CD4-positive, alpha-beta memory T cell (primary cell): Measurements from ENCODE around the gene PLBD2. TPM values are rescaled to one million over a fixed set of nuclear protein-coding genes. Genes with fewer than 3 reads are reported as not detected.

Experiments
- CTCF ChIA-PET: fragments of 350-600 bp; sonication (Branson Sonifier 250); formaldehyde crosslinking; loops from one replicate; lab custom pipeline; 2021; ENCODE audit warnings: inconsistent platforms; ENCODE audit not compliant: partially characterized antibody; lab: Charles Lee
- POLR2A ChIA-PET: fragments of 350-600 bp; sonication (Branson Sonifier 250); formaldehyde crosslinking; loops from one replicate; lab custom pipeline; 2021; ENCODE audit not compliant: partially characterized antibody; lab: Charles Lee
- DNase-seq, 5 donors: peaks; one replicate each; pipeline versions ENCODE4 v3.0.0 to v3.0.0-alpha.2; 2020 to 2022; ENCODE audit warnings: mixed read lengths in 1 of 5
- H3K27ac ChIP-seq: one replicate; pipeline ENCODE4 v1.7.0; 2013; ENCODE audit warnings: low read depth, low read length
- H3K27me3 ChIP-seq: 2 replicates; pipeline ENCODE4 v1.7.0; 2013; ENCODE audit warnings: mild to moderate bottlenecking, low read length, moderate library complexity; ENCODE audit not compliant: insufficient read depth
- H3K36me3 ChIP-seq: 2 replicates; pipeline ENCODE4 v1.7.0; 2013; ENCODE audit warnings: mild to moderate bottlenecking, low read length, moderate library complexity; ENCODE audit not compliant: insufficient read depth
- H3K4me1 ChIP-seq: 2 replicates; pipeline ENCODE4 v1.7.0; 2013; ENCODE audit warnings: mild to moderate bottlenecking, low read length, moderate library complexity; ENCODE audit not compliant: insufficient read depth
- H3K4me3 ChIP-seq, 2 donors: one replicate each; pipeline ENCODE4 v1.7.0; 2013; ENCODE audit warnings: low read length in 2 of 2, mild to moderate bottlenecking in 1 of 2
- H3K9me3 ChIP-seq, 2 donors: one replicate each; pipeline ENCODE4 v1.7.0; 2013; ENCODE audit warnings: low read length in 2 of 2, control low read depth in 1 of 2; ENCODE audit not compliant: control insufficient read depth in 1 of 2
- H3K27ac Mint-ChIP-seq, 7 donors: one replicate each; pipeline ENCODE4 v1.8.0; 2020 to 2021; ENCODE audit warnings: mixed read lengths in 7 of 7, mild to moderate bottlenecking in 6 of 7, inconsistent platforms in 3 of 7, moderate library complexity in 3 of 7
- H3K27me3 Mint-ChIP-seq, 2 donors: one replicate each; pipeline ENCODE4 v1.8.0; 2020 to 2021; ENCODE audit warnings: mixed read lengths in 2 of 2
- H3K36me3 Mint-ChIP-seq, 2 donors: one replicate each; pipeline ENCODE4 v1.8.0; 2020 to 2021; ENCODE audit warnings: mixed read lengths in 2 of 2, inconsistent platforms in 1 of 2, mild to moderate bottlenecking in 1 of 2
- H3K4me1 Mint-ChIP-seq, 4 donors: one replicate each; pipeline ENCODE4 v1.8.0; 2020 to 2021; ENCODE audit warnings: mixed read lengths in 4 of 4, mild to moderate bottlenecking in 1 of 4
- H3K4me3 Mint-ChIP-seq, 8 donors: one replicate each; pipeline ENCODE4 v1.8.0; 2020 to 2021; ENCODE audit warnings: mixed read lengths in 8 of 8, mild to moderate bottlenecking in 7 of 8, moderate library complexity in 6 of 8, inconsistent platforms in 3 of 8
- H3K9me3 Mint-ChIP-seq, 8 donors: one replicate each; pipeline ENCODE4 v1.8.0; 2020 to 2021; ENCODE audit warnings: mixed read lengths in 8 of 8, mild to moderate bottlenecking in 5 of 8, inconsistent platforms in 3 of 8, moderate library complexity in 1 of 8
- intact Hi-C: fragments of 100-400 bp; cut with micrococcal nuclease; formaldehyde crosslinking; loops from one replicate; pipeline ENCODE4 v1.15.1; 2023
- polyA plus RNA-seq, 2 donors: library from polyadenylated mRNA; unstranded; fragments of 300-500 nt; fragmentation: Illumina TruSeq; gene quantifications; one replicate each; pipeline ENCODE4 v1.2.3, GENCODE V29; 2021
- total RNA-seq, 2 experiments: library from RNA; stranded (reverse); gene quantifications; one replicate each; pipeline ENCODE4 v1.2.3, GENCODE V29; 2021

The PLBD2 gene
- total and polyA plus RNA-seq, 4 experiments from 2014 or later: 2.2 to 18.4 (median 13.1) TPM

DNA sequence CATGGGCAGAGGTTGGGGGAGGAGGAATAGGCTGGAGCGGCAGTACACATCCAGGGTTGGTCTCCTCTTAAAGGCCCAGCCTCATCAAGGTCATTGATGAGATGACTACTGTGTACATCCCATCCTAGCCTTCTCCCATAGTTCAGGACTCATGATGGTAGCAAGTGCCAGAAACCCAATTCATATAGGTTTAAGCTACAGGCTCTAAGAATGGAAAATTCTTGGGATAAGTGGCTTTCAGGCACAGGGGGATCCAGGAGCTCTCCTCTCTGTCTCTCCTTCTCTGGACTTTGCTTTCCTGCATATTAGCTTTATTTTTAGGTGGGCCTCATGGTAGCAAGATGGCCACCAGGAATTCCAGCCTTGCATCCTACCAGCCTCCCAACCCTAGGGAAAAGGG lies 70.1 kb downstream of the PLBD2 start:
- intact Hi-C loops: no loop called here
- Mint-ChIP-seq H3K36me3 (no peaks in the 10 kb centered on the region), H3K4me1 (no peaks in the 10 kb centered on the region), H3K27ac (no peak overlapping the region), H3K4me3 (no peak overlapping the region), H3K9me3 (no peaks in the 10 kb centered on the region), H3K27me3 (peaks cover 12 to 16% of the 10 kb centered on the region in 2 donors)
- ChIA-PET CTCF (no interaction called here), POLR2A (no interaction called here)
- H3K4me1 ChIP-seq: no peaks in the 10 kb centered on the region
- no peak overlapping the region for H3K4me3 ChIP-seq
- H3K36me3 ChIP-seq: no peaks in the 10 kb centered on the region
- H3K27me3 ChIP-seq: no peaks in the 10 kb centered on the region
- H3K27ac ChIP-seq: no peak overlapping the region
- no peak for DNase-seq
- H3K9me3 ChIP-seq: no peaks in the 10 kb centered on the region

DNA sequence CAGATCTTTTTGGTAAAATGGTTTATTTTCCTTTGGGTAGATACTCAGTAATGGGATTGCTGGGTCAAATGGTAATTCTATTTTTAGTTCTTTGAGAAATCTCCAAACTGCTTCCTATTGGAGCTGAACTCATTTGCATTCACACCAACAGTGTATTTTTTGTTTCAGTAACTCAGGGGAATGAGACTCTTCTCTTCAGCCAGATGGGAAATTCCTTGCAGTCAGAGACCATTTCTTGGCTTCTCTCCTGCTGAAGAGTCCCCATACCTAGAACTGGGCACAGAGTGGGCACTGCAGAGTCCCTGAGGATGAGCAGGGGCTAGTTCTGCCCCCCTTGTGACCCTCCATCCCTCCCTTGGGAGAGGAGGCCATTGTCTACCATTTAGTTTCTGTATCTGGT lies 74.6 kb downstream of the PLBD2 start:
- H3K4me3 Mint-ChIP-seq: no peak overlapping the region
- Histone ChIP-seq H3K4me1 (no peaks in the 10 kb centered on the region), H3K4me3 (no peak overlapping the region), H3K9me3 (no peaks in the 10 kb centered on the region), H3K36me3 (no peaks in the 10 kb centered on the region), H3K27me3 (no peaks in the 10 kb centered on the region), H3K27ac (no peak overlapping the region)
- no peak for DNase-seq
- peaks cover 12 to 14% of the 10 kb centered on the region in 2 donors for H3K27me3 Mint-ChIP-seq
- ChIA-PET CTCF (no interaction called here), POLR2A (no interaction called here)
- no peak overlapping the region for H3K27ac Mint-ChIP-seq
- no peaks in the 10 kb centered on the region for H3K9me3 Mint-ChIP-seq
- H3K36me3 Mint-ChIP-seq: no peaks in the 10 kb centered on the region
- intact Hi-C loops: no loop called here
- H3K4me1 Mint-ChIP-seq: no peaks in the 10 kb centered on the region

DNA sequence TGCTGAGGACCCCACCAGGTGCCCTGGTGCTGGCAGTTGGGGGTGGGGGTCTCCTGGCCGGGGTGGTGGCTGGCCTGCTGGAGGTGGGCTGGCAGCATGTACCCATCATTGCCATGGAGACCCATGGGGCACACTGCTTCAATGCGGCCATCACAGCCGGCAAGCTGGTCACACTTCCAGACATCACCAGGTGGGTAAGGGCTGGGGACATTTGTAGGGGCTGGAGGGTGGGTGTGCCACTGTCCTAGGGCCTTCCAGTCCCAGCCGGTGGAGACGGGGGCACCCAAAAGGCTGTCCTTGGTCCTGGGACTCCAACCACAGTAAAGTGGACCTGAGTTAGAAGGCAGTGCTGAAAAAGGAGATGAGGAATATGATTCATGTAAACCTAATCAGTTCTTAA lies 77.0 kb downstream of the PLBD2 start:
- H3K36me3 ChIP-seq: no peaks in the 10 kb centered on the region
- no peaks in the 10 kb centered on the region for H3K27me3 ChIP-seq
- Mint-ChIP-seq H3K4me1 (no peaks in the 10 kb centered on the region), H3K4me3 (no peak overlapping the region), H3K36me3 (no peaks in the 10 kb centered on the region), H3K9me3 (no peaks in the 10 kb centered on the region), H3K27ac (no peak overlapping the region), H3K27me3 (peaks cover 3 to 14% of the 10 kb centered on the region in 2 donors)
- intact Hi-C loops: no loop called here
- H3K4me3 ChIP-seq: no peak overlapping the region
- H3K27ac ChIP-seq: no peak overlapping the region
- CTCF ChIA-PET: no interaction called here
- no peaks in the 10 kb centered on the region for H3K4me1 ChIP-seq
- H3K9me3 ChIP-seq: no peaks in the 10 kb centered on the region
- DNase-seq: no peak
- POLR2A ChIA-PET: no interaction called here

DNA sequence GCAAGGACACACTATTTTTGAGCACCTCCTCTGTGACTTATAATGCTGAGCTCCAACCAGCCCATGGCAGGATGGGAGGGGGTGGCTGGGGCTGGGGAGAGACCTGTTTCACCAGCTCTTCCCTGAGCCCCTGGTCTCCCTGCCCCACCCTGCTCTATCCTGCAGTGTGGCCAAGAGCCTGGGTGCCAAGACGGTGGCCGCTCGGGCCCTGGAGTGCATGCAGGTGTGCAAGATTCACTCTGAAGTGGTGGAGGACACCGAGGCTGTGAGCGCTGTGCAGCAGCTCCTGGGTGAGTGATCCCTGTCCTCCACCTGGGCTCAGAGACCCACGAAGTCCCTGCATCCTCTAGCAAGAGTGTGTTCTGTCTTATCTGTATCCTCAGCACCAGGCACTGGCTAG lies 78.2 kb downstream of the PLBD2 start:
- H3K27ac Mint-ChIP-seq: no peak overlapping the region
- no peaks in the 10 kb centered on the region for H3K27me3 ChIP-seq
- H3K36me3 ChIP-seq: no peaks in the 10 kb centered on the region
- no peaks in the 10 kb centered on the region for H3K4me1 Mint-ChIP-seq
- H3K27ac ChIP-seq: no peak overlapping the region
- intact Hi-C loops: no loop called here
- H3K4me3 Mint-ChIP-seq: no peak overlapping the region
- ChIA-PET POLR2A (no interaction called here), CTCF (interaction anchor here (0.6 kb wide), 1 partner anchor 37 kb away, joined by 3 read pairs; no protein-coding TSS in a partner anchor)
- H3K9me3 Mint-ChIP-seq: no peaks in the 10 kb centered on the region
- H3K4me1 ChIP-seq: no peaks in the 10 kb centered on the region
- no peaks in the 10 kb centered on the region for H3K9me3 ChIP-seq
- no peak for DNase-seq
- peaks cover 6 to 8% of the 10 kb centered on the region in 2 donors for H3K27me3 Mint-ChIP-seq
- no peaks in the 10 kb centered on the region for H3K36me3 Mint-ChIP-seq
- no peak overlapping the region for H3K4me3 ChIP-seq

DNA sequence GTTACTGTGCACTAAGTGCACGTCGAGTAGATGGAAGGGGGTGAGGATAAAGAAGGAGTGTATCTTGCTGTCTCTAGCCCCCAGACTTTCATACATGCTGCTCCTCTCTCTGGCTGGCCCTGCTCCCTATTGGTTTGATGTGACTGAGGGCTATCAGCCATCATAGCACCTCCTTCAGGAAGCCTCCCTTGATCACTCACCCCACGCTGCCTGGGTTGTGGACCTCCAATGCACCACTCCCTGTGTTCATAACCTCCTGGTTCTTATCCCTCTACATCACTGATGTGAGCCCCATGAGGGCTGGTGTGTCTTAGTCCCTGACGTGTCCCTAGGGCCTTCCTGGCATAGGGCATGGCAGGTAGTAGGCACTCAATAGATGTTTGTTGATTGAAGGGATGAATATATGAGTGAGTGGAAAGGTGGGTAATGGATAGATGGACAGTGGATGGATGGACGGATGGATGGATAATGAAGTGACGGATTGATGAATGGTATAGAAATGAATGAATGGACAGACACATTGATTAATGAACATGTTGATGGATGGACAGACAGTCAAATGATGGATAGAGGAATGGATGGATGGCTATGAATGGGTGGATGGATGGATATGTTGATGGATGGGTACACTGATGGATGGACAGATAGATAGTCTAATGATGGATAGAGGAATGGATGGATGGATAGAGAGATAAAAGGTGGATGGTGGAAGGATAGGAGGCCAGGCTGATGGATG lies 78.8 kb downstream of the PLBD2 start:
- no peaks in the 10 kb centered on the region for H3K9me3 Mint-ChIP-seq
- no peak overlapping the region for H3K4me3 Mint-ChIP-seq
- no peak overlapping the region for H3K27ac Mint-ChIP-seq
- H3K36me3 ChIP-seq: no peaks in the 10 kb centered on the region
- H3K27me3 Mint-ChIP-seq: peaks cover 8% of the 10 kb centered on the region in 2 donors
- intact Hi-C loops: no loop called here
- no peaks in the 10 kb centered on the region for H3K9me3 ChIP-seq
- no peaks in the 10 kb centered on the region for H3K4me1 Mint-ChIP-seq
- H3K27ac ChIP-seq: no peak overlapping the region
- no peaks in the 10 kb centered on the region for H3K4me1 ChIP-seq
- no peak overlapping the region for H3K4me3 ChIP-seq
- no peaks in the 10 kb centered on the region for H3K36me3 Mint-ChIP-seq
- no peaks in the 10 kb centered on the region for H3K27me3 ChIP-seq
- DNase-seq: no peak
- CTCF ChIA-PET: interaction anchor here (0.6 kb wide), 1 partner anchor 37 kb away, joined by 3 read pairs; no protein-coding TSS in a partner anchor
- POLR2A ChIA-PET: no interaction called here

DNA sequence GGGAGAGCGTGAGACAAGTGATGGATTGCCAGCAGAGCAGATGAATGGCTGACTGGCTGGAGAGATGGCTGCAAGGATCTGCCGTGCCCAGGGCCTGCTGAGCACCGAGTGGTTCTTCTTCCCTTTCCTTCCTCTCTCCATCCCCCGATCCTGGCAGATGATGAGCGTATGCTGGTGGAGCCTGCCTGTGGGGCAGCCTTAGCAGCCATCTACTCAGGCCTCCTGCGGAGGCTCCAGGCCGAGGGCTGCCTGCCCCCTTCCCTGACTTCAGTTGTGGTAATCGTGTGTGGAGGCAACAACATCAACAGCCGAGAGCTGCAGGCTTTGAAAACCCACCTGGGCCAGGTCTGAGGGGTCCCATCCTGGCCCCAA lies 79.3 kb downstream of the PLBD2 start:
- no peaks in the 10 kb centered on the region for H3K36me3 Mint-ChIP-seq
- peaks cover 7 to 11% of the 10 kb centered on the region in 2 donors for H3K27me3 Mint-ChIP-seq
- H3K36me3 ChIP-seq: no peaks in the 10 kb centered on the region
- no peaks in the 10 kb centered on the region for H3K4me1 Mint-ChIP-seq
- H3K27me3 ChIP-seq: no peaks in the 10 kb centered on the region
- H3K9me3 Mint-ChIP-seq: no peaks in the 10 kb centered on the region
- ChIA-PET POLR2A (no interaction called here), CTCF (no interaction called here)
- DNase-seq: no peak
- no peak overlapping the region for H3K4me3 ChIP-seq
- intact Hi-C loops: no loop called here
- no peak overlapping the region for H3K27ac Mint-ChIP-seq
- no peaks in the 10 kb centered on the region for H3K9me3 ChIP-seq
- H3K27ac ChIP-seq: no peak overlapping the region
- no peak overlapping the region for H3K4me3 Mint-ChIP-seq
- H3K4me1 ChIP-seq: no peaks in the 10 kb centered on the region

DNA sequence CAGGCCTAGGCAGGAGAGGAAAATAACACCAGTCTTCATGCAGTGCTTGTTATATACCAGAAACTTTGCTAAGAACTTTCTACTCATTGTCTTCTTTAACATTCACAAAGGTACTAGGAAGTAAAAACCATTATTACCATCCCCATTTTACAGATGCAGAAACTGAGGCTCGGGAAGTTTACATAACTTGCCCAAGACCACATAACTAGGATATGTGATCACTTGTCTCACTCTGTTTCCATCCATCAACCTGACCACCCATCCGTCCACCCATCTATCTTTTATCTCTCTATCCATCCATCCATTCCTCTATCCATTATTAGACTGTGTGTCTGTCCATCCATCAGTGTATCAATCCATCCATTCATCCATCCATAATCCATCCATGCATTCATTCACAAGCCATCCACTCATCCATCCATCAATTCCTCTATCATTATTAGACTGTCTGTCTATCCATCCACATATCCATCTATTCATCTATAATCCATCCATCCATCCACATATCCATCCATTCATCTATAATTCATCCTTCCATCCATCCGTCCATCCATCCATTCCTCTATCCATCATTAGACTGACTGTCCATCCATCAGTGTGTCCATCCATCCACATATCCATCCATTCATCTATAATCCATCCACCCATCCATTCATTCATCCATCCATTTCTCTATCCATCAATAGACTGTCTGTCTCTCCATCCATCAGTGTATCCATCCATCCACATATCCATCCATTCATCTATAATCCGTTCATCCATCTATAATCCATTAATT lies 80.3 kb downstream of the PLBD2 start:
- H3K27ac ChIP-seq: no peak overlapping the region
- Mint-ChIP-seq H3K4me3 (no peak overlapping the region), H3K36me3 (no peaks in the 10 kb centered on the region), H3K27ac (no peak overlapping the region), H3K27me3 (peaks cover 8 to 9% of the 10 kb centered on the region in 2 donors), H3K9me3 (no peaks in the 10 kb centered on the region), H3K4me1 (no peaks in the 10 kb centered on the region)
- DNase-seq: no peak
- H3K4me3 ChIP-seq: no peak overlapping the region
- H3K4me1 ChIP-seq: no peaks in the 10 kb centered on the region
- ChIA-PET CTCF (no interaction called here), POLR2A (no interaction called here)
- H3K36me3 ChIP-seq: no peaks in the 10 kb centered on the region
- intact Hi-C loops: no loop called here
- H3K27me3 ChIP-seq: no peaks in the 10 kb centered on the region
- no peaks in the 10 kb centered on the region for H3K9me3 ChIP-seq
